IMR-90 (cell line): ENCODE results near the gene ERLIN1. TPM values are rescaled to one million over a fixed set of nuclear protein-coding genes. Genes with fewer than 3 reads are reported as not detected.

Experiments
- ATAC-seq: fragments of 200-7000 bp; cut with Tn5 transposase; 2 replicates; pipeline ENCODE4 v1.9.1; 2020; ENCODE audit warnings: low read depth, mild to moderate bottlenecking, moderate library complexity
- BruUV-seq: library from RNA; stranded (reverse); fragments of 400-500 nt; replicated peaks from 2 replicates; lab custom pipeline; 2021; lab: Mats Ljungman, UMichigan
- CTCF ChIA-PET: fragments of 300-600 bp; formaldehyde crosslinking; extraction: SDS; loops from one replicate; lab custom pipeline; 2021; ENCODE audit warnings: antibody characterized with exemption; lab: Yijun Ruan, JAX
- POLR2A ChIA-PET: fragments of 300-600 bp; sonication (Branson Sonifier 250); formaldehyde crosslinking; loops from one replicate; lab custom pipeline; 2022; ENCODE audit warnings: antibody characterized with exemption; ENCODE audit not compliant: unreplicated experiment; lab: Charles Lee
- DNase-seq: peaks from one replicate; pipeline ENCODE4 v3.0.0; 2013
- H2AFZ ChIP-seq: replicated peaks from 2 replicates; pipeline ENCODE3; 2013; ENCODE audit warnings: low read length, mild to moderate bottlenecking; ENCODE audit not compliant: poor library complexity
- H2AK5ac ChIP-seq: 2 replicates; pipeline ENCODE4 v1.6.1; 2013; ENCODE audit warnings: low read depth, low read length, inconsistent platforms
- H2AK9ac ChIP-seq: replicated peaks from 2 replicates; pipeline ENCODE3; 2013; ENCODE audit warnings: mild to moderate bottlenecking, low read depth, low read length, moderate library complexity; ENCODE audit not compliant: poor library complexity
- H2BK120ac ChIP-seq: 2 replicates; pipeline ENCODE4 v1.6.1; 2013; ENCODE audit warnings: low read depth, low read length, inconsistent platforms
- H2BK15ac ChIP-seq: 3 replicates; pipeline ENCODE4 v1.6.1; 2013; ENCODE audit warnings: low read depth, low read length, inconsistent platforms
- H2BK20ac ChIP-seq: 2 replicates; pipeline ENCODE4 v1.6.1; 2013; ENCODE audit warnings: low read depth, mild to moderate bottlenecking, inconsistent platforms, low read length, moderate library complexity
- H2BK5ac ChIP-seq: 2 replicates; pipeline ENCODE4 v1.6.1; 2013; ENCODE audit warnings: mild to moderate bottlenecking, low read depth, low read length, inconsistent platforms; ENCODE audit not compliant: poor library complexity, severe bottlenecking
- H3K14ac ChIP-seq: replicated peaks from 2 replicates; pipeline ENCODE4 v1.6.1; 2013; ENCODE audit warnings: low read depth, low read length, inconsistent platforms
- H3K18ac ChIP-seq: 2 replicates; pipeline ENCODE4 v1.6.1; 2013; ENCODE audit warnings: low read depth, low read length, control low read depth
- H3K23ac ChIP-seq: 2 replicates; pipeline ENCODE4 v1.6.1; 2013; ENCODE audit warnings: low read depth, low read length, inconsistent platforms
- H3K27ac ChIP-seq: 2 replicates; pipeline ENCODE4 v1.5.1; 2013; ENCODE audit warnings: mild to moderate bottlenecking, control low read depth, low read length; ENCODE audit not compliant: insufficient read depth
- H3K27me3 ChIP-seq: 2 replicates; pipeline ENCODE4 v1.6.1; 2013; ENCODE audit warnings: low read length; ENCODE audit not compliant: control insufficient read depth, insufficient read depth
- H3K36me3 ChIP-seq: 2 replicates; pipeline ENCODE4 v1.6.1; 2013; ENCODE audit warnings: low read length, mixed read lengths; ENCODE audit not compliant: control insufficient read depth, insufficient read depth
- H3K4ac ChIP-seq: 2 replicates; pipeline ENCODE4 v1.6.1; 2013; ENCODE audit warnings: low read depth, low read length, inconsistent platforms
- H3K4me1 ChIP-seq: 2 replicates; pipeline ENCODE4 v1.6.1; 2013; ENCODE audit warnings: low read length, mixed read lengths; ENCODE audit not compliant: control insufficient read depth, insufficient read depth
- H3K4me2 ChIP-seq: 2 replicates; pipeline ENCODE4 v1.6.1; 2013; ENCODE audit warnings: low read depth, mild to moderate bottlenecking, control low read depth, low read length, moderate library complexity
- H3K4me3 ChIP-seq: 2 replicates; pipeline ENCODE4 v1.5.1; 2013; ENCODE audit warnings: low read depth, mild to moderate bottlenecking, control low read depth, low read length, moderate library complexity; ENCODE audit not compliant: insufficient read depth
- H3K56ac ChIP-seq: 2 replicates; pipeline ENCODE4 v1.6.1; 2013; ENCODE audit warnings: low read length, inconsistent platforms; ENCODE audit not compliant: insufficient read depth; ENCODE audit errors: extremely low read depth
- H3K79me1 ChIP-seq, 2 experiments: 2 replicates each; pipeline ENCODE4 v1.6.1; 2013; ENCODE audit warnings: low read length in 2 of 2, inconsistent platforms in 1 of 2, low read depth in 1 of 2
- H3K9ac ChIP-seq: 2 replicates; pipeline ENCODE4 v1.6.1; 2013; ENCODE audit warnings: low read depth, low read length, control low read depth
- H3K9me1 ChIP-seq: 2 replicates; pipeline ENCODE4 v1.6.1; 2013; ENCODE audit warnings: low read length, inconsistent platforms; ENCODE audit not compliant: insufficient read depth
- H3K9me3 ChIP-seq: 2 replicates; pipeline ENCODE4 v1.6.1; 2013; ENCODE audit warnings: low read length; ENCODE audit not compliant: control insufficient read depth, insufficient read depth
- H4K20me1 ChIP-seq: 2 replicates; pipeline ENCODE4 v1.6.1; 2013; ENCODE audit warnings: low read length, inconsistent platforms; ENCODE audit not compliant: insufficient read depth
- H4K5ac ChIP-seq: 2 replicates; pipeline ENCODE4 v1.6.1; 2013; ENCODE audit warnings: mild to moderate bottlenecking, low read depth, low read length, control low read depth
- H4K8ac ChIP-seq, 2 experiments: 2 replicates each; pipeline ENCODE4 v1.6.1; 2013; ENCODE audit warnings: low read depth in 2 of 2, low read length in 2 of 2, control low read depth in 1 of 2, inconsistent platforms in 1 of 2
- H4K91ac ChIP-seq: 2 replicates; pipeline ENCODE4 v1.6.1; 2013; ENCODE audit warnings: low read depth, low read length, inconsistent platforms; ENCODE audit not compliant: insufficient read depth
- BHLHE40 ChIP-seq: fragments of 150-350 bp; IDR thresholded peaks from 2 replicates; pipeline ENCODE4 v1.6.1; 2016; ENCODE audit warnings: mild to moderate bottlenecking, low read depth, low read length
- CEBPB ChIP-seq: IDR thresholded peaks from 2 replicates; pipeline ENCODE4 v1.6.1; 2012; ENCODE audit warnings: low read depth, low read length, improper control_type of control experiment
- CHD1 ChIP-seq: IDR thresholded peaks from 2 replicates; pipeline ENCODE4 v1.6.1; 2012; ENCODE audit warnings: low read depth, low read length, improper control_type of control experiment
- WGBS, 2 experiments: methylation state at CpG; one replicate each; pipeline versions ENCODE4 v1.1.5 to v1.1.7; 2013; ENCODE audit warnings: missing lambda C conversion rate in 2 of 2; ENCODE audit not compliant: insufficient read length in 1 of 2; ENCODE audit errors: extremely low coverage in 2 of 2; 5-methylcytosine and 5-hydroxymethylcytosine counted together
- dilution Hi-C: fragments of 300-500 bp; cut with HindIII; formaldehyde crosslinking; loops from one replicate; pipeline ENCODE4 v1.14.3; 2018; ENCODE audit warnings: low sequenced_read_pairs; ENCODE audit not compliant: unreplicated experiment
- in situ Hi-C: fragments of 300-500 bp; cut with MboI; formaldehyde crosslinking; loops from 3 replicates; pipeline ENCODE4 v1.14.3; 2019; ENCODE audit warnings: low sequenced_read_pairs, inconsistent platforms, mixed read lengths
- intact Hi-C: fragments of 100-400 bp; cut with micrococcal nuclease; formaldehyde crosslinking; loops from 2 replicates; pipeline ENCODE4 v1.10.0; 2022
- polyA plus RNA-seq, 3 experiments: library from polyadenylated mRNA; depleted of rRNA; stranded (reverse); fragments of >200 nt; gene quantifications; 2 replicates each; pipeline ENCODE4 v1.2.3, GENCODE V29; 2012; ENCODE audit warnings: low replicate concordance in 1 of 3
- total RNA-seq: library from RNA; depleted of rRNA; stranded (reverse); fragments of >200 nt; gene quantifications from 2 replicates; pipeline ENCODE4 v1.2.3, GENCODE V29; 2012
- TF ChIP-seq, protein P1 (sequence below): conservative IDR thresholded peaks from 2 replicates; pipeline ENCODE4 v1.5.1; 2012; ENCODE audit warnings: mild to moderate bottlenecking, low read depth, low read length, improper control_type of control experiment

ERLIN1 gene
- total and polyA plus RNA-seq, 2 of the 4 experiments (the other 2 are of a cell fraction) = 31.5 to 33.9 TPM

DNA sequence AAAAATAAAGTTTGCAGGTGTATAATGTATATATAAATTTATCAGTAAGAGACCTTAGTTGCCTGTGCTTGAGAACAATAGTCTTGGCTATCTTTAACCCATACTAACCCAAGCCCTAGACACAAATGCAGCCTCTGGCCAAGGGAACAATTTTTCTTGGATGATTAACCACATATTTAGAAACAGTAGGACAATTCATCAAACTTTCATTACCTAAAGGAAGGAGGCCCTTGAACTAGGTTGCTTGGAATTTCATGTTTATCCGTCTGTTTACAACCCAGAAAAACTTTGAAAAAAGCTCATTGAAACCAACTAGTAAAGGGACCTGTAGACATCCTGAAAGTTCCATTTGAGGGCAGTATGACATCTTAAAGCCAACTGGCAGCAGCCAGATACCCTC, 8.9 kb upstream of the ERLIN1 start:
- intact Hi-C loops = no loop called here
- CTCF ChIA-PET = no interaction called here
- no peak for ATAC-seq

More for the DNA sequence above, 8.9 kb upstream of the ERLIN1 start:
- Histone ChIP-seq H2BK15ac (no peak overlapping the region), H3K79me1 (0 out of 4 replicates have a peak, but pooled peaks cover 0 to 5% of the 10 kb centered on the region in 2 experiments), H3K9me1 (no peaks in the 10 kb centered on the region; the same call in 1 of the 2 replicates), H2BK5ac (no peak overlapping the region), H3K4me1 (no peaks in the 10 kb centered on the region), H3K36me3 (peaks cover 29% of the 10 kb centered on the region), H3K14ac (no peak overlapping the region), H3K4me2 (no peak overlapping the region), H4K20me1 (no peaks in the 10 kb centered on the region), H3K4me3 (no peak overlapping the region), H3K9ac (no peak overlapping the region), H4K8ac (no peak overlapping the region), H4K5ac (no peak overlapping the region), H4K91ac (no peak overlapping the region), H2BK120ac (no peak overlapping the region), H3K9me3 (no peaks in the 10 kb centered on the region), H2AK5ac (no peak overlapping the region), H2AK9ac (no peak overlapping the region), H3K56ac (no peak overlapping the region), H3K23ac (no peak overlapping the region), H3K4ac (no peak overlapping the region), H2BK20ac (no peak overlapping the region), H3K18ac (no peak overlapping the region), H3K27ac (no peak overlapping the region), H3K27me3 (no peaks in the 10 kb centered on the region), H2AFZ (no peak overlapping the region)
- dilution Hi-C loops (no loop called here), in situ Hi-C loops (no loop called here)
- POLR2A ChIA-PET = no interaction called here
- TF ChIP-seq BHLHE40 = no peak
- no peak for TF ChIP-seq CHD1
- TF ChIP-seq CEBPB = no peak
- TF ChIP-seq, protein P1, sequence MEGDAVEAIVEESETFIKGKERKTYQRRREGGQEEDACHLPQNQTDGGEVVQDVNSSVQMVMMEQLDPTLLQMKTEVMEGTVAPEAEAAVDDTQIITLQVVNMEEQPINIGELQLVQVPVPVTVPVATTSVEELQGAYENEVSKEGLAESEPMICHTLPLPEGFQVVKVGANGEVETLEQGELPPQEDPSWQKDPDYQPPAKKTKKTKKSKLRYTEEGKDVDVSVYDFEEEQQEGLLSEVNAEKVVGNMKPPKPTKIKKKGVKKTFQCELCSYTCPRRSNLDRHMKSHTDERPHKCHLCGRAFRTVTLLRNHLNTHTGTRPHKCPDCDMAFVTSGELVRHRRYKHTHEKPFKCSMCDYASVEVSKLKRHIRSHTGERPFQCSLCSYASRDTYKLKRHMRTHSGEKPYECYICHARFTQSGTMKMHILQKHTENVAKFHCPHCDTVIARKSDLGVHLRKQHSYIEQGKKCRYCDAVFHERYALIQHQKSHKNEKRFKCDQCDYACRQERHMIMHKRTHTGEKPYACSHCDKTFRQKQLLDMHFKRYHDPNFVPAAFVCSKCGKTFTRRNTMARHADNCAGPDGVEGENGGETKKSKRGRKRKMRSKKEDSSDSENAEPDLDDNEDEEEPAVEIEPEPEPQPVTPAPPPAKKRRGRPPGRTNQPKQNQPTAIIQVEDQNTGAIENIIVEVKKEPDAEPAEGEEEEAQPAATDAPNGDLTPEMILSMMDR = no peak
- no TSS peak for BruUV-seq
- WGBS, 2 experiments = no CpG with 5 or more reads among the region's 1 CpG
- no peak for DNase-seq
